ENCODE measurements around the gene RASGRP4.
"Not testable (repeated sequence)": the region's sequence is repeated elsewhere in the genome, so short reads cannot be mapped to it uniquely, and the experiment has no call there.

DNA sequence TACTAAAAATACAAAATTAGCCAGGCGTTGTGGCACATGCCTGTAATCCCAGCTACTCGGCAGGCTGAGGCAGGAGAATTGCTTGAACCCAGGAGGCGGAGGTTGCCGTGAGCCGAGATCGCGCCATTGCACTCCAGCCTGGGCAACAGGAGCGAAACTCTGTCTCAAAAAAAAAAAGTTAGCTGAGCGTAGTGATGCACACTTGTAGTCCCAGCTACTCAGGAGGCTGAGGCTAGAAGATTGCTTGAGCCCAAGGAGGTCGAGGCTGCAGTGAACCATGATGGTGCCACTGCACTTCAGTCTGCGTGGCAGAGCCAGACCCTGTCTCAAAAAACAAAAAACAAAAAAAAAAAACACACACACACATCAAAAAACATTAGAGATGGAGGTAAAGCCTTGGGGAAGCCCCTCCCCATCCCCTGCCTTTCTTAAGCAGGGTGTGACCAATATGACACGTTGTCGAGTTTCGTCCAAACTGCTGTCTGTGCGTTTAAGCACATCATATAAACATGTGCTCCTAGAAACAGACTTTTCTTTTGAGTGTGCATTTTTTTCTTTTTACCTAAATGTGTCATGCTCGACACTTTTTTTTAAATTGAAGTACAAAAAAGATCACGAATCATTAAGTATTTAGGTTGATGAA is 1.1 kb upstream of the RASGRP4 start:
- not testable (repeated sequence) for TF ChIP-seq PAX5 (IDR thresholded peaks at IDR 0.05; ENCODE audit: insufficient read depth, low read length, severe bottlenecking); TAF1 (IDR thresholded peaks at IDR 0.05; ENCODE audit: low read depth, low read length); POLR2A (IDR thresholded peaks at IDR 0.05; ENCODE audit: low read depth, low read length)
